IMR-90 (cell line): ENCODE data around the gene TNFAIP8L1. TPM values are rescaled to one million over a fixed set of nuclear protein-coding genes. Genes with fewer than 3 reads are reported as not detected.

Experiments
- ATAC-seq: fragments of 200-7000 bp; cut with Tn5 transposase; 2 replicates; pipeline ENCODE4 v1.9.1; 2020; ENCODE audit warnings: low read depth, mild to moderate bottlenecking, moderate library complexity
- BruUV-seq: library from RNA; stranded (reverse); fragments of 400-500 nt; replicated peaks from 2 replicates; lab custom pipeline; 2021; lab: Mats Ljungman, UMichigan
- CTCF ChIA-PET: fragments of 300-600 bp; formaldehyde crosslinking; extraction: SDS; loops from one replicate; lab custom pipeline; 2021; ENCODE audit warnings: antibody characterized with exemption; lab: Yijun Ruan, JAX
- POLR2A ChIA-PET: fragments of 300-600 bp; sonication (Branson Sonifier 250); formaldehyde crosslinking; loops from one replicate; lab custom pipeline; 2022; ENCODE audit warnings: antibody characterized with exemption; ENCODE audit not compliant: unreplicated experiment; lab: Charles Lee
- DNase-seq: peaks from one replicate; pipeline ENCODE4 v3.0.0; 2013
- H2AFZ ChIP-seq: replicated peaks from 2 replicates; pipeline ENCODE3; 2013; ENCODE audit warnings: low read length, mild to moderate bottlenecking; ENCODE audit not compliant: poor library complexity
- H2AK5ac ChIP-seq: 2 replicates; pipeline ENCODE4 v1.6.1; 2013; ENCODE audit warnings: low read depth, low read length, inconsistent platforms
- H2AK9ac ChIP-seq: replicated peaks from 2 replicates; pipeline ENCODE3; 2013; ENCODE audit warnings: mild to moderate bottlenecking, low read depth, low read length, moderate library complexity; ENCODE audit not compliant: poor library complexity
- H2BK120ac ChIP-seq: 2 replicates; pipeline ENCODE4 v1.6.1; 2013; ENCODE audit warnings: low read depth, low read length, inconsistent platforms
- H2BK15ac ChIP-seq: 3 replicates; pipeline ENCODE4 v1.6.1; 2013; ENCODE audit warnings: low read depth, low read length, inconsistent platforms
- H2BK20ac ChIP-seq: 2 replicates; pipeline ENCODE4 v1.6.1; 2013; ENCODE audit warnings: low read depth, mild to moderate bottlenecking, inconsistent platforms, low read length, moderate library complexity
- H2BK5ac ChIP-seq: 2 replicates; pipeline ENCODE4 v1.6.1; 2013; ENCODE audit warnings: mild to moderate bottlenecking, low read depth, low read length, inconsistent platforms; ENCODE audit not compliant: poor library complexity, severe bottlenecking
- H3K14ac ChIP-seq: replicated peaks from 2 replicates; pipeline ENCODE4 v1.6.1; 2013; ENCODE audit warnings: low read depth, low read length, inconsistent platforms
- H3K18ac ChIP-seq: 2 replicates; pipeline ENCODE4 v1.6.1; 2013; ENCODE audit warnings: low read depth, low read length, control low read depth
- H3K23ac ChIP-seq: 2 replicates; pipeline ENCODE4 v1.6.1; 2013; ENCODE audit warnings: low read depth, low read length, inconsistent platforms
- H3K27ac ChIP-seq: 2 replicates; pipeline ENCODE4 v1.5.1; 2013; ENCODE audit warnings: mild to moderate bottlenecking, control low read depth, low read length; ENCODE audit not compliant: insufficient read depth
- H3K27me3 ChIP-seq: 2 replicates; pipeline ENCODE4 v1.6.1; 2013; ENCODE audit warnings: low read length; ENCODE audit not compliant: control insufficient read depth, insufficient read depth
- H3K36me3 ChIP-seq: 2 replicates; pipeline ENCODE4 v1.6.1; 2013; ENCODE audit warnings: low read length, mixed read lengths; ENCODE audit not compliant: control insufficient read depth, insufficient read depth
- H3K4ac ChIP-seq: 2 replicates; pipeline ENCODE4 v1.6.1; 2013; ENCODE audit warnings: low read depth, low read length, inconsistent platforms
- H3K4me1 ChIP-seq: 2 replicates; pipeline ENCODE4 v1.6.1; 2013; ENCODE audit warnings: low read length, mixed read lengths; ENCODE audit not compliant: control insufficient read depth, insufficient read depth
- H3K4me2 ChIP-seq: 2 replicates; pipeline ENCODE4 v1.6.1; 2013; ENCODE audit warnings: low read depth, mild to moderate bottlenecking, control low read depth, low read length, moderate library complexity
- H3K4me3 ChIP-seq: 2 replicates; pipeline ENCODE4 v1.5.1; 2013; ENCODE audit warnings: low read depth, mild to moderate bottlenecking, control low read depth, low read length, moderate library complexity; ENCODE audit not compliant: insufficient read depth
- H3K56ac ChIP-seq: 2 replicates; pipeline ENCODE4 v1.6.1; 2013; ENCODE audit warnings: low read length, inconsistent platforms; ENCODE audit not compliant: insufficient read depth; ENCODE audit errors: extremely low read depth
- H3K79me1 ChIP-seq, 2 experiments: 2 replicates each; pipeline ENCODE4 v1.6.1; 2013; ENCODE audit warnings: low read length in 2 of 2, inconsistent platforms in 1 of 2, low read depth in 1 of 2
- H3K9ac ChIP-seq: 2 replicates; pipeline ENCODE4 v1.6.1; 2013; ENCODE audit warnings: low read depth, low read length, control low read depth
- H3K9me1 ChIP-seq: 2 replicates; pipeline ENCODE4 v1.6.1; 2013; ENCODE audit warnings: low read length, inconsistent platforms; ENCODE audit not compliant: insufficient read depth
- H3K9me3 ChIP-seq: 2 replicates; pipeline ENCODE4 v1.6.1; 2013; ENCODE audit warnings: low read length; ENCODE audit not compliant: control insufficient read depth, insufficient read depth
- H4K20me1 ChIP-seq: 2 replicates; pipeline ENCODE4 v1.6.1; 2013; ENCODE audit warnings: low read length, inconsistent platforms; ENCODE audit not compliant: insufficient read depth
- H4K5ac ChIP-seq: 2 replicates; pipeline ENCODE4 v1.6.1; 2013; ENCODE audit warnings: mild to moderate bottlenecking, low read depth, low read length, control low read depth
- H4K8ac ChIP-seq, 2 experiments: 2 replicates each; pipeline ENCODE4 v1.6.1; 2013; ENCODE audit warnings: low read depth in 2 of 2, low read length in 2 of 2, control low read depth in 1 of 2, inconsistent platforms in 1 of 2
- H4K91ac ChIP-seq: 2 replicates; pipeline ENCODE4 v1.6.1; 2013; ENCODE audit warnings: low read depth, low read length, inconsistent platforms; ENCODE audit not compliant: insufficient read depth
- BHLHE40 ChIP-seq: fragments of 150-350 bp; IDR thresholded peaks from 2 replicates; pipeline ENCODE4 v1.6.1; 2016; ENCODE audit warnings: mild to moderate bottlenecking, low read depth, low read length
- CEBPB ChIP-seq: IDR thresholded peaks from 2 replicates; pipeline ENCODE4 v1.6.1; 2012; ENCODE audit warnings: low read depth, low read length, improper control_type of control experiment
- CHD1 ChIP-seq: IDR thresholded peaks from 2 replicates; pipeline ENCODE4 v1.6.1; 2012; ENCODE audit warnings: low read depth, low read length, improper control_type of control experiment
- FOS ChIP-seq: fragments of 150-350 bp; IDR thresholded peaks from 2 replicates; pipeline ENCODE4 v1.6.1; 2016; ENCODE audit warnings: low read depth, low read length
- MAFK ChIP-seq: IDR thresholded peaks from 2 replicates; pipeline ENCODE4 v1.6.1; 2012; ENCODE audit warnings: low read depth, low read length, improper control_type of control experiment
- MAZ ChIP-seq: IDR thresholded peaks from 2 replicates; pipeline ENCODE4 v1.6.1; 2012; ENCODE audit warnings: low read depth, mild to moderate bottlenecking, low read length, improper control_type of control experiment, moderate library complexity, borderline replicate concordance
- MXI1 ChIP-seq: IDR thresholded peaks from 2 replicates; pipeline ENCODE4 v1.6.1; 2012; ENCODE audit warnings: low read depth, mild to moderate bottlenecking, low read length, moderate library complexity, borderline replicate concordance
- NFE2L2 ChIP-seq: fragments of 150-350 bp; IDR thresholded peaks from 2 replicates; pipeline ENCODE4 v1.6.1; 2016; ENCODE audit warnings: low read depth, mild to moderate bottlenecking, low read length
- POLR2A ChIP-seq: IDR thresholded peaks from 2 replicates; pipeline ENCODE4 v1.6.1; 2012; ENCODE audit warnings: mild to moderate bottlenecking, low read depth, low read length
- RAD21 ChIP-seq: IDR thresholded peaks from 2 replicates; pipeline ENCODE4 v1.6.1; 2012; ENCODE audit warnings: low read length, improper control_type of control experiment
- RCOR1 ChIP-seq: IDR thresholded peaks from 2 replicates; pipeline ENCODE4 v1.6.1; 2012; ENCODE audit warnings: mild to moderate bottlenecking, low read length, improper control_type of control experiment; ENCODE audit not compliant: insufficient replicate concordance
- RFX5 ChIP-seq: IDR thresholded peaks from 2 replicates; pipeline ENCODE4 v1.8.0; 2012; ENCODE audit warnings: low read depth, mild to moderate bottlenecking, low read length, moderate library complexity
- SMC3 ChIP-seq: fragments of 150-350 bp; IDR thresholded peaks from 2 replicates; pipeline ENCODE4 v1.6.1; 2016; ENCODE audit warnings: low read depth, mild to moderate bottlenecking, antibody characterized with exemption, low read length, moderate library complexity
- WGBS, 2 experiments: methylation state at CpG; one replicate each; pipeline versions ENCODE4 v1.1.5 to v1.1.7; 2013; ENCODE audit warnings: missing lambda C conversion rate in 2 of 2; ENCODE audit not compliant: insufficient read length in 1 of 2; ENCODE audit errors: extremely low coverage in 2 of 2; 5-methylcytosine and 5-hydroxymethylcytosine counted together
- dilution Hi-C: fragments of 300-500 bp; cut with HindIII; formaldehyde crosslinking; loops from one replicate; pipeline ENCODE4 v1.14.3; 2018; ENCODE audit warnings: low sequenced_read_pairs; ENCODE audit not compliant: unreplicated experiment
- in situ Hi-C: fragments of 300-500 bp; cut with MboI; formaldehyde crosslinking; loops from 3 replicates; pipeline ENCODE4 v1.14.3; 2019; ENCODE audit warnings: low sequenced_read_pairs, inconsistent platforms, mixed read lengths
- intact Hi-C: fragments of 100-400 bp; cut with micrococcal nuclease; formaldehyde crosslinking; loops from 2 replicates; pipeline ENCODE4 v1.10.0; 2022
- polyA plus RNA-seq, 3 experiments: library from polyadenylated mRNA; depleted of rRNA; stranded (reverse); fragments of >200 nt; gene quantifications; 2 replicates each; pipeline ENCODE4 v1.2.3, GENCODE V29; 2012; ENCODE audit warnings: low replicate concordance in 1 of 3
- total RNA-seq: library from RNA; depleted of rRNA; stranded (reverse); fragments of >200 nt; gene quantifications from 2 replicates; pipeline ENCODE4 v1.2.3, GENCODE V29; 2012
- TF ChIP-seq, protein P1 (sequence below): fragments of 150-350 bp; IDR thresholded peaks from 2 replicates; pipeline ENCODE4 v1.6.1; 2017; ENCODE audit warnings: mild to moderate bottlenecking, antibody characterized with exemption, low read length, low read depth
- TF ChIP-seq, protein P2 (sequence below): conservative IDR thresholded peaks from 2 replicates; pipeline ENCODE4 v1.5.1; 2012; ENCODE audit warnings: mild to moderate bottlenecking, low read depth, low read length, improper control_type of control experiment
- TF ChIP-seq, protein P3 (sequence below): fragments of 150-350 bp; IDR thresholded peaks from 2 replicates; pipeline ENCODE4 v1.6.1; 2016; ENCODE audit warnings: low read depth, mild to moderate bottlenecking, low read length, moderate library complexity, borderline replicate concordance

TNFAIP8L1 gene
- total and polyA plus RNA-seq, 2 of the 4 experiments (the other 2 are of a cell fraction): 2.5 to 6.0 TPM

DNA sequence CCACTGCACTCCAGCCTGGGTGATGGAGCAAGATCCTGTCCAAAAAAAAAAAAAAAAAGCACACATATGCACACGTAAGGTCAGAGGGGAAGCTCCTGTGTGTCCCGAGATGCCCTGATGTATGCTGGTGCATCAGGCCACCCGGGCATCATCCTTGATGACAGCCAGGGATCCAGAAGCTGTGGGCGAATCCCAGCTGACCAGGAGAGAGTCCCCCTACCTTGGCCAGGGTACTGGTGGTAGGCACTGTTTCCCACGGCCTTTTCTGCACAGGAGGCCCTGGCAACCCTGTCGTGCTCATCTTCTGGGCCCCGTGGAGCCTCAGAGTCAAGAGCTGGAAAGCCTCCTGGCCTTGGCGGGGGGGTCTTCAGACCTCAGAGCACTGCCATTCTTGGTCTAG, 16.8 kb downstream of the TNFAIP8L1 start:
- Histone ChIP-seq H3K9me3 (no peaks in the 10 kb centered on the region; the same call in 1 of the 2 replicates), H4K20me1 (peaks cover 18% of the 10 kb centered on the region), H2AK5ac (no peak overlapping the region), H3K18ac (no peak overlapping the region), H3K9ac (no peak overlapping the region), H3K9me1 (no peaks in the 10 kb centered on the region), H3K27me3 (no peaks in the 10 kb centered on the region), H3K4me2 (no peak overlapping the region), H2BK120ac (no peak overlapping the region), H3K27ac (no peak overlapping the region), H3K4me1 (no peaks in the 10 kb centered on the region), H2AFZ (no peak overlapping the region), H4K5ac (no peak overlapping the region), H3K36me3 (peaks cover 54% of the 10 kb centered on the region), H3K14ac (no peak overlapping the region), H3K23ac (no peak overlapping the region), H2BK5ac (no peak overlapping the region), H4K91ac (no peak overlapping the region), H3K79me1 (peaks cover 3 to 18% of the 10 kb centered on the region in 2 experiments; a peak in 2 of 4 replicates), H2BK20ac (no peak overlapping the region), H3K4me3 (no peak overlapping the region), H3K4ac (no peak overlapping the region), H3K56ac (no peak overlapping the region), H4K8ac (no peak overlapping the region), H2AK9ac (no peak overlapping the region), H2BK15ac (no peak overlapping the region)
- WGBS, 2 experiments: 92% methylated on average over 6 of the region's 8 CpGs; no CpG with 5 or more reads in 1 of the 2 experiments
- no peak for TF ChIP-seq POLR2A
- no peak for TF ChIP-seq NFE2L2
- no peak for TF ChIP-seq MXI1
- TF ChIP-seq MAFK: no peak
- TF ChIP-seq, protein P1, sequence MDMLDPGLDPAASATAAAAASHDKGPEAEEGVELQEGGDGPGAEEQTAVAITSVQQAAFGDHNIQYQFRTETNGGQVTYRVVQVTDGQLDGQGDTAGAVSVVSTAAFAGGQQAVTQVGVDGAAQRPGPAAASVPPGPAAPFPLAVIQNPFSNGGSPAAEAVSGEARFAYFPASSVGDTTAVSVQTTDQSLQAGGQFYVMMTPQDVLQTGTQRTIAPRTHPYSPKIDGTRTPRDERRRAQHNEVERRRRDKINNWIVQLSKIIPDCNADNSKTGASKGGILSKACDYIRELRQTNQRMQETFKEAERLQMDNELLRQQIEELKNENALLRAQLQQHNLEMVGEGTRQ: no peak
- no peak for TF ChIP-seq RFX5
- no peak for TF ChIP-seq CHD1
- TF ChIP-seq RCOR1: no peak
- TF ChIP-seq, protein P2, sequence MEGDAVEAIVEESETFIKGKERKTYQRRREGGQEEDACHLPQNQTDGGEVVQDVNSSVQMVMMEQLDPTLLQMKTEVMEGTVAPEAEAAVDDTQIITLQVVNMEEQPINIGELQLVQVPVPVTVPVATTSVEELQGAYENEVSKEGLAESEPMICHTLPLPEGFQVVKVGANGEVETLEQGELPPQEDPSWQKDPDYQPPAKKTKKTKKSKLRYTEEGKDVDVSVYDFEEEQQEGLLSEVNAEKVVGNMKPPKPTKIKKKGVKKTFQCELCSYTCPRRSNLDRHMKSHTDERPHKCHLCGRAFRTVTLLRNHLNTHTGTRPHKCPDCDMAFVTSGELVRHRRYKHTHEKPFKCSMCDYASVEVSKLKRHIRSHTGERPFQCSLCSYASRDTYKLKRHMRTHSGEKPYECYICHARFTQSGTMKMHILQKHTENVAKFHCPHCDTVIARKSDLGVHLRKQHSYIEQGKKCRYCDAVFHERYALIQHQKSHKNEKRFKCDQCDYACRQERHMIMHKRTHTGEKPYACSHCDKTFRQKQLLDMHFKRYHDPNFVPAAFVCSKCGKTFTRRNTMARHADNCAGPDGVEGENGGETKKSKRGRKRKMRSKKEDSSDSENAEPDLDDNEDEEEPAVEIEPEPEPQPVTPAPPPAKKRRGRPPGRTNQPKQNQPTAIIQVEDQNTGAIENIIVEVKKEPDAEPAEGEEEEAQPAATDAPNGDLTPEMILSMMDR: no peak
- no peak for TF ChIP-seq SMC3
- no peak for TF ChIP-seq FOS
- TF ChIP-seq, protein P3, sequence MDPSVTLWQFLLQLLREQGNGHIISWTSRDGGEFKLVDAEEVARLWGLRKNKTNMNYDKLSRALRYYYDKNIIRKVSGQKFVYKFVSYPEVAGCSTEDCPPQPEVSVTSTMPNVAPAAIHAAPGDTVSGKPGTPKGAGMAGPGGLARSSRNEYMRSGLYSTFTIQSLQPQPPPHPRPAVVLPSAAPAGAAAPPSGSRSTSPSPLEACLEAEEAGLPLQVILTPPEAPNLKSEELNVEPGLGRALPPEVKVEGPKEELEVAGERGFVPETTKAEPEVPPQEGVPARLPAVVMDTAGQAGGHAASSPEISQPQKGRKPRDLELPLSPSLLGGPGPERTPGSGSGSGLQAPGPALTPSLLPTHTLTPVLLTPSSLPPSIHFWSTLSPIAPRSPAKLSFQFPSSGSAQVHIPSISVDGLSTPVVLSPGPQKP: no peak
- no peak for TF ChIP-seq MAZ
- no peak for TF ChIP-seq BHLHE40
- TF ChIP-seq RAD21: no peak
- TF ChIP-seq CEBPB: no peak
- DNase-seq: no peak
- POLR2A ChIA-PET: no interaction called here
- intact Hi-C loops (no loop called here), dilution Hi-C loops (no loop called here), in situ Hi-C loops (no loop called here)
- CTCF ChIA-PET: no interaction called here
- no peak for ATAC-seq
- BruUV-seq: no TSS peak
